Gastrocnemius medialis (tissue), 4 donors: ENCODE results near the gene RNASET2.

Source experiments
- CTCF ChIP-seq, 5 experiments: fragments of 450-650 bp in 3 of 5; fragments of 200-600 bp in 2 of 5; sonication (generic) in 2 of 5; IDR thresholded peaks in 4 of 5; conservative IDR thresholded peaks in 1 of 5; 1 replicate in 4 of 5; 2 replicates in 1 of 5; pipeline ENCODE4 v1.5.1; 2016 to 2019; ENCODE audit warnings: antibody characterized with exemption in 5 of 5, mild to moderate bottlenecking in 3 of 5, moderate library complexity in 3 of 5
- POLR2A ChIP-seq, 2 donors: fragments of 450-650 bp; IDR thresholded peaks; one replicate each; pipeline ENCODE4 v1.6.1; 2017; ENCODE audit warnings: antibody characterized with exemption in 2 of 2, mild to moderate bottlenecking in 2 of 2, moderate library complexity in 2 of 2

GRCh38 chr6:166905505-166906134 lies 50.7 kb downstream of the RNASET2 start:
- TF ChIP-seq CTCF (IDR thresholded peaks at IDR 0.05 in 4 of 5, conservative IDR thresholded peaks at IDR 0.05 in 1 of 5), result no peak
- TF ChIP-seq POLR2A (IDR thresholded peaks at IDR 0.05), result no peak
